ENCODE data around the gene SLC66A1.
A peak's percentile ranks its signal among the peaks of the same experiment; 100 is the strongest.

The SLC66A1 gene

GRCh38 chr1:19344372-19344810 lies 32.3 kb downstream of the SLC66A1 start:
- peak; percentile 52 to 69 (median 64) for DNase-seq

GRCh38 chr1:19344831-19345230 lies 32.7 kb downstream of the SLC66A1 start:
- DNase-seq: no peak

- no peak for DNase-seq
Measured at GRCh38 chr1:19345391-19345790, 33.3 kb downstream of the SLC66A1 start.

- DNase-seq: no peak
Measured at GRCh38 chr1:19346026-19346425, 33.9 kb downstream of the SLC66A1 start.

- DNase-seq: peak in 1 of 3 experiments; percentile 11
Measured at GRCh38 chr1:19347533-19348172, 35.5 kb downstream of the SLC66A1 start.

GRCh38 chr1:19348441-19349198 lies 36.5 kb downstream of the SLC66A1 start:
- DNase-seq: no peak

GRCh38 chr1:19349999-19350398 lies 37.9 kb downstream of the SLC66A1 start:
- peak in 1 of 3 experiments; percentile 70 for DNase-seq

- DNase-seq: no peak
Measured at GRCh38 chr1:19350566-19350965, 38.4 kb downstream of the SLC66A1 start.

- no peak for DNase-seq
Measured at GRCh38 chr1:19351873-19352272, 39.7 kb downstream of the SLC66A1 start.

GRCh38 chr1:19352839-19353238 lies 40.7 kb downstream of the SLC66A1 start:
- no peak for DNase-seq

GRCh38 chr1:19353596-19353995 lies 41.5 kb downstream of the SLC66A1 start:
- DNase-seq: peak; percentile 93 to 98 (median 97)

- DNase-seq: peak in 2 of 3 experiments; percentile 65 to 80
Measured at GRCh38 chr1:19354531-19354981, 42.4 kb downstream of the SLC66A1 start.

- peak; percentile 86 to 94 (median 89) for DNase-seq
Measured at GRCh38 chr1:19356266-19356665, 44.1 kb downstream of the SLC66A1 start.

- no peak for DNase-seq
Measured at GRCh38 chr1:19357299-19357986, 45.3 kb downstream of the SLC66A1 start.

- peak in 1 of 3 experiments; percentile 33 for DNase-seq
Measured at GRCh38 chr1:19358710-19359109, 46.6 kb downstream of the SLC66A1 start.

- peak; percentile 31 to 68 (median 37) for DNase-seq
Measured at GRCh38 chr1:19359357-19359756, 47.2 kb downstream of the SLC66A1 start.

GRCh38 chr1:19360016-19360415 lies 47.9 kb downstream of the SLC66A1 start:
- no peak for DNase-seq

- DNase-seq: no peak
Measured at GRCh38 chr1:19360432-19360831, 48.3 kb downstream of the SLC66A1 start.

- peak in 2 of 3 experiments; percentile 4 to 69 for DNase-seq
Measured at GRCh38 chr1:19360843-19361610, 48.9 kb downstream of the SLC66A1 start.

GRCh38 chr1:19361611-19362147 lies 49.6 kb downstream of the SLC66A1 start:
- DNase-seq: no peak

- no peak for DNase-seq
Measured at GRCh38 chr1:19363536-19364152, 51.5 kb downstream of the SLC66A1 start.

GRCh38 chr1:19365721-19366120 lies 53.6 kb downstream of the SLC66A1 start:
- DNase-seq: no peak

All from NCI-H1417 (cell line).